ENCODE data around the gene U2SURP.

DNA sequence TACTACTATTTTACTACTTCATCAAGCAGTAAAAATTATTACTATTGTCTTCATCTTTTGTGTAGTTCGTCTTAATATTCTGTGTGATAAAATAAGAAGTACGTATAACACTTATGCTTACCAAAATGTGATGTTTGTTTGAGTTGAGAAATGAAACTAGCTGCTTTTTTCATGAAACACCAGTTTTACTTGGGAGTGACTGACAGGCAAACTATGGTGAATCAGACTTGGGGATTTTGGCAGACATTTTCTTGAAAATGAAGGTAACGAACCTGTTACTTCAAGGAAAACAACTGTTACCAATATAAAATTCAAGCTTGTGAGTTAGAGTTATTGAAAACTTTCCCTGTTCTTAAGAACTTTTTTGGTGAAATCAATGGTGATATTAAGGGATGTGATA is 10.3 kb downstream of the U2SURP start:
- TF ChIP-seq, protein P1, sequence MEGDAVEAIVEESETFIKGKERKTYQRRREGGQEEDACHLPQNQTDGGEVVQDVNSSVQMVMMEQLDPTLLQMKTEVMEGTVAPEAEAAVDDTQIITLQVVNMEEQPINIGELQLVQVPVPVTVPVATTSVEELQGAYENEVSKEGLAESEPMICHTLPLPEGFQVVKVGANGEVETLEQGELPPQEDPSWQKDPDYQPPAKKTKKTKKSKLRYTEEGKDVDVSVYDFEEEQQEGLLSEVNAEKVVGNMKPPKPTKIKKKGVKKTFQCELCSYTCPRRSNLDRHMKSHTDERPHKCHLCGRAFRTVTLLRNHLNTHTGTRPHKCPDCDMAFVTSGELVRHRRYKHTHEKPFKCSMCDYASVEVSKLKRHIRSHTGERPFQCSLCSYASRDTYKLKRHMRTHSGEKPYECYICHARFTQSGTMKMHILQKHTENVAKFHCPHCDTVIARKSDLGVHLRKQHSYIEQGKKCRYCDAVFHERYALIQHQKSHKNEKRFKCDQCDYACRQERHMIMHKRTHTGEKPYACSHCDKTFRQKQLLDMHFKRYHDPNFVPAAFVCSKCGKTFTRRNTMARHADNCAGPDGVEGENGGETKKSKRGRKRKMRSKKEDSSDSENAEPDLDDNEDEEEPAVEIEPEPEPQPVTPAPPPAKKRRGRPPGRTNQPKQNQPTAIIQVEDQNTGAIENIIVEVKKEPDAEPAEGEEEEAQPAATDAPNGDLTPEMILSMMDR (IDR thresholded peaks at IDR 0.05) = no peak
- no peak for TF ChIP-seq EZH2 (IDR thresholded peaks at IDR 0.05; ENCODE audit: borderline replicate concordance, insufficient read depth, low read depth, low read length, poor library complexity, severe bottlenecking)
